CD8-positive, alpha-beta memory T cell (primary cell): ENCODE results near the gene MAPK9. TPM values are rescaled to one million over a fixed set of nuclear protein-coding genes. Genes with fewer than 3 reads are reported as not detected.

Source experiments
- CTCF ChIA-PET: fragments of 350-600 bp; sonication (Branson Sonifier 250); formaldehyde crosslinking; loops from one replicate; lab custom pipeline; 2021; ENCODE audit warnings: antibody characterized with exemption; lab: Charles Lee
- POLR2A ChIA-PET: fragments of 350-600 bp; sonication (Branson Sonifier 250); formaldehyde crosslinking; loops from one replicate; lab custom pipeline; 2021; ENCODE audit warnings: antibody characterized with exemption; lab: Charles Lee
- DNase-seq, 5 donors: peaks; one replicate each; pipeline versions ENCODE4 v3.0.0 to v3.0.0-alpha.2; 2020 to 2022; ENCODE audit warnings: mixed read lengths in 1 of 5
- H3K27ac ChIP-seq: one replicate; pipeline ENCODE4 v1.7.0; 2013; ENCODE audit warnings: low read depth, mild to moderate bottlenecking, low read length, moderate library complexity
- H3K27me3 ChIP-seq: 2 replicates; pipeline ENCODE4 v1.7.0; 2013; ENCODE audit warnings: low read length, mild to moderate bottlenecking; ENCODE audit not compliant: insufficient read depth, poor library complexity, severe bottlenecking
- H3K36me3 ChIP-seq: 2 replicates; pipeline ENCODE4 v1.7.0; 2013; ENCODE audit warnings: mild to moderate bottlenecking, low read length, moderate library complexity; ENCODE audit not compliant: insufficient read depth
- H3K4me1 ChIP-seq: 2 replicates; pipeline ENCODE4 v1.7.0; 2013; ENCODE audit warnings: mild to moderate bottlenecking, low read length, moderate library complexity; ENCODE audit not compliant: insufficient read depth
- H3K4me3 ChIP-seq: 2 replicates; pipeline ENCODE4 v1.7.0; 2013; ENCODE audit warnings: mild to moderate bottlenecking, low read length
- H3K9me3 ChIP-seq: 2 replicates; pipeline ENCODE4 v1.7.0; 2013; ENCODE audit warnings: mild to moderate bottlenecking, low read length
- H3K27ac Mint-ChIP-seq, 8 donors: one replicate each; pipeline ENCODE4 v1.8.0; 2020 to 2021; ENCODE audit warnings: mixed read lengths in 8 of 8, mild to moderate bottlenecking in 6 of 8, inconsistent platforms in 3 of 8, moderate library complexity in 3 of 8
- H3K27me3 Mint-ChIP-seq, 2 donors: one replicate each; pipeline ENCODE4 v1.8.0; 2020 to 2021; ENCODE audit warnings: mixed read lengths in 2 of 2, mild to moderate bottlenecking in 1 of 2, moderate library complexity in 1 of 2
- H3K36me3 Mint-ChIP-seq, 3 donors: one replicate each; pipeline ENCODE4 v1.8.0; 2020 to 2021; ENCODE audit warnings: mixed read lengths in 3 of 3, inconsistent platforms in 1 of 3, mild to moderate bottlenecking in 1 of 3
- H3K4me1 Mint-ChIP-seq, 3 donors: one replicate each; pipeline ENCODE4 v1.8.0; 2020 to 2021; ENCODE audit warnings: mixed read lengths in 3 of 3, inconsistent platforms in 1 of 3, mild to moderate bottlenecking in 1 of 3
- H3K4me3 Mint-ChIP-seq, 7 donors: one replicate each; pipeline ENCODE4 v1.8.0; 2020 to 2021; ENCODE audit warnings: mixed read lengths in 7 of 7, mild to moderate bottlenecking in 6 of 7, moderate library complexity in 4 of 7, inconsistent platforms in 2 of 7
- H3K9me3 Mint-ChIP-seq, 5 donors: one replicate each; pipeline ENCODE4 v1.8.0; 2020 to 2022; ENCODE audit warnings: mixed read lengths in 5 of 5, mild to moderate bottlenecking in 3 of 5, moderate library complexity in 2 of 5, inconsistent platforms in 1 of 5
- polyA plus RNA-seq: library from polyadenylated mRNA; unstranded; fragments of 300-500 nt; fragmentation: Illumina TruSeq; gene quantifications from one replicate; pipeline ENCODE4 v1.2.3, GENCODE V29; 2021
- total RNA-seq, 2 experiments: library from RNA; stranded (reverse); gene quantifications; one replicate each; pipeline ENCODE4 v1.2.3, GENCODE V29; 2021

MAPK9 gene
- total and polyA plus RNA-seq, 3 experiments from 2014 or later: 34.9 to 46.2 (median 44.3) TPM

DNA sequence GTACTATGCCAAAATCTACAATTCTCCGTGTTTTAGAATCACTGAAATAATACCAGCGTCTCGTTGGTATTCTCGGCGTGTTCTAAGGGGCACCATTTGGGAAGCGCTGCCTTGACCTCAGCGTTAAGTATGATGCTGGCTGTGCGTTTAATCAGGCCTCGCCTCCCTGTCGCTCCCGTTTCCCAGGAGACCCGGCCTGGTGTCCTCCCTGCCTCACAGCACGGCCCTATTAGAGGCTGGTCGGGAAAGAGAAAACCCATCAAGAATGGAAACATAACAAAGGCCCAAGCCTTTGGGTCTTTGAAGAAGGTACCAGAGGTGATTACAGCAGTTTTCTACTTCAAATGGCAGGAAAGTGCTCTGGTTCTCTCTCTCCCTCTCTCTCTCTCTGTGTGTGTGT lies 31.3 kb upstream of the MAPK9 start:
- no peaks in the 10 kb centered on the region for H3K4me1 Mint-ChIP-seq
- ChIA-PET POLR2A (no interaction called here), CTCF (interaction anchor here (2.1 kb wide), 1 partner anchor 29 kb away, joined by 6 read pairs; no protein-coding TSS in a partner anchor)
- H3K27ac Mint-ChIP-seq: no peak overlapping the region
- H3K27ac ChIP-seq: no peak overlapping the region
- H3K4me1 ChIP-seq: no peaks in the 10 kb centered on the region
- no peaks in the 10 kb centered on the region for H3K27me3 ChIP-seq
- H3K4me3 Mint-ChIP-seq: no peak overlapping the region
- no peak overlapping the region for H3K4me3 ChIP-seq
- H3K27me3 Mint-ChIP-seq: peaks cover under 1 to 7% of the 10 kb centered on the region in 2 donors
- DNase-seq: no peak
- H3K9me3 ChIP-seq: no peaks in the 10 kb centered on the region
- H3K36me3 Mint-ChIP-seq: peaks cover 0 to 1% (median 0%) of the 10 kb centered on the region in 3 donors
- no peaks in the 10 kb centered on the region for H3K9me3 Mint-ChIP-seq
- H3K36me3 ChIP-seq: no peaks in the 10 kb centered on the region

DNA sequence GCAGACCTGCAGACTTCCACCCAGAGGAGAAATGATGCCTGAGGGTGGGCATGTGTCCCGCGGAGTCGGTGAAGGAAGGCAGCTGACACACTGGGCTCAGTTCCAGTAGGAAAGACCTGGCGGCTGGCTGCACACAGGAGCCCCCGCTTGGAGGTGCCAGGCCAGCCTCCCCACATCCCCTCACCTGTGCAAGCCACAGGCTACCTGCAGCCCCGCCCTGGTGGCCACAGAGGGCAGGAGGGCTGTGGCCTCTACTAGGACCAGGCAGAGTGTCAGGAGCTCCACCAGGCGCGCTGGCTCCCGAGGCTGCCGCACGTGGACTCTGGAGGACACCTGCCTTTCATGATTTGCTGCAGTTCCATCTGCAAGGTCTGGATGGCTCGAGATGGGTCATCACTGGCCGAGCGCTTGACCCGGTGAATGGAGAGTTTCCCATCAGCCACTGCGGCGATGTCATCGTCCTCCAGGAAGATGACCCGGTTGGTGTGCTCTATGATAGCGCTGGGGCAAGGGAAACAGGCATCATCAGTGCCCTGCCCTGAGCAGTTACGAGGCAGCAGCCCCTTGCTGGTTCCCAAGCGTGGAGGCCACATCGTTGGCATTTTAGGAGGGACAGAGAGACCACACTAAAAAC lies 26.7 kb upstream of the MAPK9 start:
- no peaks in the 10 kb centered on the region for H3K36me3 ChIP-seq
- no peak overlapping the region for H3K4me3 ChIP-seq
- no peak for DNase-seq
- ChIA-PET CTCF (interaction anchor here (2.4 kb wide), 1 partner anchor 10 kb away, joined by 15 read pairs; no protein-coding TSS in a partner anchor), POLR2A (no interaction called here)
- Mint-ChIP-seq H3K36me3 (peaks cover 0 to 1% (median 0%) of the 10 kb centered on the region in 3 donors), H3K4me3 (no peak overlapping the region), H3K27ac (no peak overlapping the region), H3K9me3 (no peaks in the 10 kb centered on the region), H3K27me3 (peaks cover 4 to 8% of the 10 kb centered on the region in 2 donors), H3K4me1 (peaks cover 0 to 14% (median 0%) of the 10 kb centered on the region in 3 donors)
- no peaks in the 10 kb centered on the region for H3K9me3 ChIP-seq
- H3K27ac ChIP-seq: no peak overlapping the region
- H3K4me1 ChIP-seq: no peaks in the 10 kb centered on the region
- H3K27me3 ChIP-seq: no peaks in the 10 kb centered on the region

DNA sequence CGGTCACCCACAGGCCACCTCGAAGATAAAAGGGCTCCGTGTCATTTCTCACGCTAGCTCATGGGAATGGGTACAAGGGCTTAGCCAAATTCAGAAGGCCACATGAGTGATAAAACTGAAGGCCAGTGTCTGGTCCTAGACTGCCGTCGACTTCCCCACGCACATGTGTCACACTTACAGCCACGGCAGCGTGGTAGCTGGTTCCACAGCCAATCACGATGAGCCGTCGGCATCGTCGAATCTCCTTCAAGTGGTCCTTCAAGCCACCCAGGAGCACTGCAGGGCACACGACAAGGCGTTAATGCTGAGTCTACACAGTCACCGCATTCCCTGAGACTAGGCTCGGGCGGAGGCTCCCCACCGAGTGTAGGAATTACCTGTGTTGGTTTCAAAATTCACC lies 24.7 kb upstream of the MAPK9 start:
- no peaks in the 10 kb centered on the region for H3K9me3 ChIP-seq
- peaks cover 4 to 5% of the 10 kb centered on the region in 2 donors for H3K27me3 Mint-ChIP-seq
- POLR2A ChIA-PET: no interaction called here
- no peak for DNase-seq
- no peaks in the 10 kb centered on the region for H3K36me3 ChIP-seq
- no peak overlapping the region for H3K4me3 ChIP-seq
- H3K27ac Mint-ChIP-seq: no peak overlapping the region
- no peaks in the 10 kb centered on the region for H3K4me1 ChIP-seq
- H3K27me3 ChIP-seq: no peaks in the 10 kb centered on the region
- CTCF ChIA-PET: interaction anchor here (0.9 to 7.2 kb wide), 11 partner anchors 9 to 184 kb away, joined by 3 to 133 read pairs (median 10); partner anchors contain the start of genes MAPK9 and RASGEF1C
- no peaks in the 10 kb centered on the region for H3K9me3 Mint-ChIP-seq
- H3K4me1 Mint-ChIP-seq: peaks cover 0 to 14% (median 0%) of the 10 kb centered on the region in 3 donors
- peaks cover 0 to 1% (median 0%) of the 10 kb centered on the region in 3 donors for H3K36me3 Mint-ChIP-seq
- H3K27ac ChIP-seq: no peak overlapping the region
- no peak overlapping the region for H3K4me3 Mint-ChIP-seq

DNA sequence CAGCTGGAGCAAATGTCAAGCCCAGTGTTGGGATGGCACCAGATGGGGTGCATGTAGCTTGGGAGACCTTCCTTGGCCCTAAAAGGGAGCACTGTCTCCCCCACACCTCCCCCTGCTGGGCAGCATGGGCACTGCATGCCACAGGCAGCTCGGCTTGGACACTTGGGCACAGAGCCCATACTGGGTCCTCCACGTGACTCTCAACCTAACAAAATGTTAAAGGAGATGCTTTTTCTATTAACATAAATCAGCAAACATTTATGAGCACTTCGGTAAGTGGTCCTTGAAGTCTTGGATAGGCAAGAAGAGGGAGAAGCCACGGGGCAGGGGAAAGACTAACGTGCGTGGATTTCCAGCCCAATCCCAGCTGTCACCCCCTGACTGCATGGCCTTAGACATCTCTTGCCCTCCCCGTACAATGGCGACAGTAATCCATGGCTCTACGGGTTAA lies 23.9 kb upstream of the MAPK9 start:
- H3K36me3 Mint-ChIP-seq: peaks cover 0 to 1% (median 0%) of the 10 kb centered on the region in 3 donors
- no peak overlapping the region for H3K27ac Mint-ChIP-seq
- H3K9me3 Mint-ChIP-seq: no peaks in the 10 kb centered on the region
- Histone ChIP-seq H3K27ac (no peak overlapping the region), H3K4me1 (no peaks in the 10 kb centered on the region), H3K9me3 (no peaks in the 10 kb centered on the region), H3K4me3 (no peak overlapping the region), H3K27me3 (no peaks in the 10 kb centered on the region), H3K36me3 (no peaks in the 10 kb centered on the region)
- POLR2A ChIA-PET: interaction anchor here (2.9 kb wide), 1 partner anchor 22 kb away, joined by 19 read pairs; no protein-coding TSS in a partner anchor
- H3K4me3 Mint-ChIP-seq: no peak overlapping the region
- peak; percentile 45 to 83 (median 66) for DNase-seq
- H3K27me3 Mint-ChIP-seq: peaks cover 4 to 5% of the 10 kb centered on the region in 2 donors
- CTCF ChIA-PET: interaction anchor here (0.6 to 7.2 kb wide), 18 partner anchors 10 to 219 kb away, joined by 3 to 133 read pairs (median 4); partner anchors contain the start of genes MAPK9 and RASGEF1C
- H3K4me1 Mint-ChIP-seq: peaks cover 0 to 14% (median 0%) of the 10 kb centered on the region in 3 donors

DNA sequence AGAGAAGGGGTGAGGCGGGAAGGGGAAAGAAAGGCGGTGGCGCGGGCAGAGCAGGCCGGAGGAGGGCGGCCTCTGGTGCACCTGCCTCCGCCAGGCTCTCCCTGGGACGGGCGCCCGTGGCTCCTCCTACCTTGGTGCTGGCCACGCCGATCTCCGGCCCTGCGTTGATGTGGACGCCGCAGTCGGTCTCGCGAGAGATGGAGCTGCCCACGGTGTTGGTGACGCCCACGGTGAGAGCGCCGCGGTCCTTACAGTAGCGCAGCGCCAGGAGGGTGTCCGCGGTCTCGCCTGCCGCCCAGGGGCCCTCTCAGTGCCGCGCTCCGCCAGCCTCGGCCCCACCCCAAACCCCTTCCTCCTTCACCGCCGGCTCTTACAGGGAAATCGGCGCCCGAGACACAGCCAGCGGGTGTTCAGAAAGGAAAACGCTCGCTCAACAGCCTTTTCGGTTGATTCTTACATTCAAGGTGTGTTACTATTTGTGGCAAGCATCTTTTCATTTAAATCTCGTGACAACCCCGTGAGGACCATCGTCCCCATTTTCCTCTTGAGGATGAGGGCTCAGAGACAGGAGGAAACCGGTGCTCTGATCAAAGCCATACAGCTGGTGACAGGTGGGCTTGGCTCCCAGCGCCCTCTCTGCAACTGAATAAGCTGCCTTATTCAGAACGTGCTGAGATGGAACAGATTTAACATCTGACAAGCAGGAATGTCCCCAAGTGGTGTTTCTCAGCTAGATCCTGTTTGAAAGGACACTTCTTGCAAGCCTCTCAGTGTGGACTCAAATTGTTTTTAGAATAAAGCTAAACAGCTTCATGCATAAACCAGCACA lies 22.0 kb upstream of the MAPK9 start:
- peak in 2 of 5 donors; percentile 78 for DNase-seq
- Histone ChIP-seq H3K36me3 (no peaks in the 10 kb centered on the region), H3K27ac (no peak overlapping the region), H3K27me3 (no peaks in the 10 kb centered on the region), H3K4me1 (no peaks in the 10 kb centered on the region), H3K9me3 (no peaks in the 10 kb centered on the region), H3K4me3 (no peak overlapping the region)
- peak overlapping the region in 5 of 8 donors; percentile 43 to 95 (median 80) for H3K27ac Mint-ChIP-seq
- ChIA-PET POLR2A (interaction anchor here (2.9 kb wide), 1 partner anchor 20 kb away, joined by 19 read pairs; no protein-coding TSS in a partner anchor), CTCF (interaction anchor here (0.8 to 7.2 kb wide), 7 partner anchors 8 to 113 kb away, joined by 3 to 133 read pairs (median 10); partner anchors contain the start of gene MAPK9)
- peaks cover 0 to 14% (median 0%) of the 10 kb centered on the region in 3 donors for H3K4me1 Mint-ChIP-seq
- H3K36me3 Mint-ChIP-seq: no peaks in the 10 kb centered on the region
- H3K9me3 Mint-ChIP-seq: no peaks in the 10 kb centered on the region
- peaks cover 4 to 5% of the 10 kb centered on the region in 2 donors for H3K27me3 Mint-ChIP-seq
- H3K4me3 Mint-ChIP-seq: peak overlapping the region in 6 of 7 donors; percentile 12 to 88 (median 77)

DNA sequence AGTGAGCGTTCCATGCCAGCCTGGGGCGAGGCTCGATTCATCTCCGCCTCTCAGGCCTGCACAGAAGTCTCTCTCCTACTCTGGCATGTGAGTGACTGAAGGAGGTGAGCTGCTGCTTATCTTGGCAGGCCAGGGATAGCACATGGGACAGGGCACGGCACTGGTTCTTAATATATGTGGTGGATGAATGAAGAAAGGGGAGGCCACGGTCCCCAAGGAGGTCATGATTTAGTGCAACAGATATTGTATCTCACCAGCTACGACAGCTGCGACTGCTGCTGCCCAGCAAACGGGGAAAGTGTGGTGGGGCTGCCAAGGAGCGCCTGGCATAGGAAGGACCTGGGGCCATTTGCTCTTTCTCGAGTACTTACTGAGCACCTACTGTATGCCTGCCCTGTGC lies 19.3 kb upstream of the MAPK9 start:
- Histone ChIP-seq H3K27ac (no peak overlapping the region), H3K4me1 (no peaks in the 10 kb centered on the region), H3K4me3 (no peak overlapping the region), H3K36me3 (no peaks in the 10 kb centered on the region), H3K27me3 (no peaks in the 10 kb centered on the region), H3K9me3 (no peaks in the 10 kb centered on the region)
- ChIA-PET POLR2A (no interaction called here), CTCF (interaction anchor here (1.0 to 7.2 kb wide), 2 partner anchors 18 kb away, joined by 3 to 133 read pairs; partner anchors contain the start of gene MAPK9)
- Mint-ChIP-seq H3K27me3 (peaks cover 0 to 3% of the 10 kb centered on the region in 2 donors), H3K27ac (no peak overlapping the region), H3K9me3 (no peaks in the 10 kb centered on the region), H3K4me1 (peaks cover 0 to 14% (median 0%) of the 10 kb centered on the region in 3 donors), H3K4me3 (peak overlapping the region in 1 of 7 donors; percentile 3), H3K36me3 (no peaks in the 10 kb centered on the region)
- DNase-seq: no peak

DNA sequence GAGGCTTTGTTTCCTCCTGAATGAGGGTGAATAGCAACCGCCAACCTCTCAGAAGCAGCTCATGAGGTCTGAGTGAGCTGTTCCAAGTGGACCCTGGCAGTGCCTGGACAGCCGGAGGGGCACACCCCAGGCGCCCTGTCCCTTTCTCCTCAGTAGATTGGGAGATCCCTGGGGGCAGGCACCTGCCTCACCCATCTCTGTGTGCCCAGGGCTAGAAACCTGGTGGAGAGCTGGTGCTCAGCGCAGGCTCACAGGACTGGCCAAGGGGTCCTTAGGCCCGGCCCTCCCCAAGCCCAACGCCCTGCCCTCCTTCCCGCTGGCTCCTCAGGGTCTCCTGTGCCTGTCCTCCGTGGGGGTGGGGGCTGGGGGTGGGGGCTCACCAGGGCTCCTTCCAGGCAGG lies 14.9 kb upstream of the MAPK9 start:
- Mint-ChIP-seq H3K4me1 (no peaks in the 10 kb centered on the region), H3K36me3 (no peaks in the 10 kb centered on the region), H3K27ac (no peak overlapping the region), H3K9me3 (no peaks in the 10 kb centered on the region), H3K4me3 (no peak overlapping the region), H3K27me3 (peaks cover 2 to 4% of the 10 kb centered on the region in 2 donors)
- Histone ChIP-seq H3K4me3 (no peak overlapping the region), H3K27ac (no peak overlapping the region), H3K9me3 (no peaks in the 10 kb centered on the region), H3K27me3 (no peaks in the 10 kb centered on the region), H3K4me1 (no peaks in the 10 kb centered on the region), H3K36me3 (no peaks in the 10 kb centered on the region)
- no peak for DNase-seq
- ChIA-PET CTCF (interaction anchor here (1.2 to 4.5 kb wide), 2 partner anchors 8 to 22 kb away, joined by 3 to 30 read pairs; no protein-coding TSS in a partner anchor), POLR2A (no interaction called here)
